A673 (cell line): ENCODE measurements around the gene RPL36.

ENCODE experiments used
- EZH2 ChIP-seq: fragments of 200-600 bp; sonication (generic); IDR thresholded peaks from 2 replicates; pipeline ENCODE4 v1.6.1; 2017; ENCODE audit warnings: borderline replicate concordance, low read depth, mild to moderate bottlenecking, mixed read lengths, antibody characterized with exemption, low read length; ENCODE audit not compliant: poor library complexity, severe bottlenecking
- TF ChIP-seq, protein P1 (sequence below): fragments of 300-800, 200-600 bp; sonication (generic); conservative IDR thresholded peaks from 2 replicates; pipeline ENCODE4 v1.5.1; 2017; ENCODE audit warnings: low read depth, mild to moderate bottlenecking, antibody characterized with exemption, low read length, moderate library complexity, mixed read lengths

DNA sequence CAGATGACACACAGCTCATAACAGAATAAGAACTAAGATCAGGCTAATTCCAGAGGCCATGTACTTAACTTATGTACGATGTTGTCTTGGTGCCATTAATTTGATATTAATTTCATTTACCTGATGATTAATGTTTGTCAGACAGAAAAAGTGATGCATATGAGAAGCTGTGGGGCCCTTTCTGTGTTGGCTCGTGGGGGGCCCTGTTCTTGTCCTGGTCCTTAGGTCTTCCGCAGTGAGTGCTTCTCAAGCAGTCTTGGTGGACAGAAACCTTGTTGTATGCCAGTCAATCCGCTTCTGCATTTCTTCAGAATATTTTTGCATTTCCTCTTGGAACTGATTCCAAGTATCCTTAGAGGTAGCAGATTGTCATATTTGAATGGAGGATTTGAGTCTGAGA is 47.0 kb upstream of the RPL36 start:
- TF ChIP-seq EZH2 = no peak
- TF ChIP-seq, protein P1, sequence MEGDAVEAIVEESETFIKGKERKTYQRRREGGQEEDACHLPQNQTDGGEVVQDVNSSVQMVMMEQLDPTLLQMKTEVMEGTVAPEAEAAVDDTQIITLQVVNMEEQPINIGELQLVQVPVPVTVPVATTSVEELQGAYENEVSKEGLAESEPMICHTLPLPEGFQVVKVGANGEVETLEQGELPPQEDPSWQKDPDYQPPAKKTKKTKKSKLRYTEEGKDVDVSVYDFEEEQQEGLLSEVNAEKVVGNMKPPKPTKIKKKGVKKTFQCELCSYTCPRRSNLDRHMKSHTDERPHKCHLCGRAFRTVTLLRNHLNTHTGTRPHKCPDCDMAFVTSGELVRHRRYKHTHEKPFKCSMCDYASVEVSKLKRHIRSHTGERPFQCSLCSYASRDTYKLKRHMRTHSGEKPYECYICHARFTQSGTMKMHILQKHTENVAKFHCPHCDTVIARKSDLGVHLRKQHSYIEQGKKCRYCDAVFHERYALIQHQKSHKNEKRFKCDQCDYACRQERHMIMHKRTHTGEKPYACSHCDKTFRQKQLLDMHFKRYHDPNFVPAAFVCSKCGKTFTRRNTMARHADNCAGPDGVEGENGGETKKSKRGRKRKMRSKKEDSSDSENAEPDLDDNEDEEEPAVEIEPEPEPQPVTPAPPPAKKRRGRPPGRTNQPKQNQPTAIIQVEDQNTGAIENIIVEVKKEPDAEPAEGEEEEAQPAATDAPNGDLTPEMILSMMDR = no peak
